ENCODE data around the gene MAP6D1.

DNA sequence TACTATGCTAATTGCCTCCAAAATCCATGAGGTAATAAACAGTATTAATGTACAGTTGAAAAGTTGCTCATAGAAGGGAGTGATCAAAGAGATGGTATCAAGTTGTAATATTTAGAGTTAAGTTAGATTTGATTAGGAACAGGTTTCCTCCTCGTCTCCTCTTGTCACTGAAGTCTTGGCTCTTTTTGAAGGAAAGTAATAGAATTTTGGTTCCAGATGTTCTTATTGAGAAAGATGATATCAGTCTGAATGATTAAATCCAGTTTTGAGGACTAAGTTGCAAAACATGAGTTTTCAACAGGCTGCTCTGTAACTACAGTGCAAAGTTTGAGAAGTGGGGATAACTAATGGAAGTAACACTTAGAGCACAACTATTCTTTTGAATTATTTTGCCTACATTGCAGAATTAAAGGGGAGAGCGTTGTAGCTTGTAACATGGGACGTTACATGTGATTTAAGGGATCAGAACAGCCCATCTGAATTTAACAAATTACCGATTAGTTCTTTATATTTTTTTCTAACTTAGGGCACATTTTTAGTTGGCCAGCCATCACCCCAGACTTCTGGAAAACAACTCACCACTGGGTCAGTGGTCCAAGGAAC, 48.3 kb downstream of the MAP6D1 start:
- TF ChIP-seq, protein P1, sequence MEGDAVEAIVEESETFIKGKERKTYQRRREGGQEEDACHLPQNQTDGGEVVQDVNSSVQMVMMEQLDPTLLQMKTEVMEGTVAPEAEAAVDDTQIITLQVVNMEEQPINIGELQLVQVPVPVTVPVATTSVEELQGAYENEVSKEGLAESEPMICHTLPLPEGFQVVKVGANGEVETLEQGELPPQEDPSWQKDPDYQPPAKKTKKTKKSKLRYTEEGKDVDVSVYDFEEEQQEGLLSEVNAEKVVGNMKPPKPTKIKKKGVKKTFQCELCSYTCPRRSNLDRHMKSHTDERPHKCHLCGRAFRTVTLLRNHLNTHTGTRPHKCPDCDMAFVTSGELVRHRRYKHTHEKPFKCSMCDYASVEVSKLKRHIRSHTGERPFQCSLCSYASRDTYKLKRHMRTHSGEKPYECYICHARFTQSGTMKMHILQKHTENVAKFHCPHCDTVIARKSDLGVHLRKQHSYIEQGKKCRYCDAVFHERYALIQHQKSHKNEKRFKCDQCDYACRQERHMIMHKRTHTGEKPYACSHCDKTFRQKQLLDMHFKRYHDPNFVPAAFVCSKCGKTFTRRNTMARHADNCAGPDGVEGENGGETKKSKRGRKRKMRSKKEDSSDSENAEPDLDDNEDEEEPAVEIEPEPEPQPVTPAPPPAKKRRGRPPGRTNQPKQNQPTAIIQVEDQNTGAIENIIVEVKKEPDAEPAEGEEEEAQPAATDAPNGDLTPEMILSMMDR (conservative IDR thresholded peaks at IDR 0.05; ENCODE audit: low read depth, low read length) = no peak
- TF ChIP-seq POLR2A (IDR thresholded peaks at IDR 0.05; ENCODE audit: low read depth, low read length) (no peak), FOS (IDR thresholded peaks at IDR 0.05; ENCODE audit: low read depth, low read length) (no peak), MAFK (IDR thresholded peaks at IDR 0.05; ENCODE audit: low read depth, low read length) (peak; percentile 59), RAD21 (IDR thresholded peaks at IDR 0.05; ENCODE audit: low read length) (no peak), CHD1 (IDR thresholded peaks at IDR 0.05; ENCODE audit: low read depth, low read length) (no peak), BHLHE40 (IDR thresholded peaks at IDR 0.05; ENCODE audit: low read depth, low read length) (no peak), RCOR1 (IDR thresholded peaks at IDR 0.05; ENCODE audit: insufficient replicate concordance, low read length) (no peak), MXI1 (IDR thresholded peaks at IDR 0.05; ENCODE audit: borderline replicate concordance, low read depth, low read length) (no peak), SMC3 (IDR thresholded peaks at IDR 0.05; ENCODE audit: low read depth, low read length) (no peak), RFX5 (IDR thresholded peaks at IDR 0.05; ENCODE audit: low read depth, low read length) (no peak), MAZ (IDR thresholded peaks at IDR 0.05; ENCODE audit: borderline replicate concordance, low read depth, low read length) (no peak)
- TF ChIP-seq, protein P2, sequence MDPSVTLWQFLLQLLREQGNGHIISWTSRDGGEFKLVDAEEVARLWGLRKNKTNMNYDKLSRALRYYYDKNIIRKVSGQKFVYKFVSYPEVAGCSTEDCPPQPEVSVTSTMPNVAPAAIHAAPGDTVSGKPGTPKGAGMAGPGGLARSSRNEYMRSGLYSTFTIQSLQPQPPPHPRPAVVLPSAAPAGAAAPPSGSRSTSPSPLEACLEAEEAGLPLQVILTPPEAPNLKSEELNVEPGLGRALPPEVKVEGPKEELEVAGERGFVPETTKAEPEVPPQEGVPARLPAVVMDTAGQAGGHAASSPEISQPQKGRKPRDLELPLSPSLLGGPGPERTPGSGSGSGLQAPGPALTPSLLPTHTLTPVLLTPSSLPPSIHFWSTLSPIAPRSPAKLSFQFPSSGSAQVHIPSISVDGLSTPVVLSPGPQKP (IDR thresholded peaks at IDR 0.05; ENCODE audit: borderline replicate concordance, low read depth, low read length) = no peak
- TF ChIP-seq, protein P3, sequence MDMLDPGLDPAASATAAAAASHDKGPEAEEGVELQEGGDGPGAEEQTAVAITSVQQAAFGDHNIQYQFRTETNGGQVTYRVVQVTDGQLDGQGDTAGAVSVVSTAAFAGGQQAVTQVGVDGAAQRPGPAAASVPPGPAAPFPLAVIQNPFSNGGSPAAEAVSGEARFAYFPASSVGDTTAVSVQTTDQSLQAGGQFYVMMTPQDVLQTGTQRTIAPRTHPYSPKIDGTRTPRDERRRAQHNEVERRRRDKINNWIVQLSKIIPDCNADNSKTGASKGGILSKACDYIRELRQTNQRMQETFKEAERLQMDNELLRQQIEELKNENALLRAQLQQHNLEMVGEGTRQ (IDR thresholded peaks at IDR 0.05; ENCODE audit: low read depth, low read length) = no peak

Measured in IMR-90 (cell line).